IMR-90 (cell line): ENCODE measurements around the gene KY. TPM values are rescaled to one million over a fixed set of nuclear protein-coding genes. Genes with fewer than 3 reads are reported as not detected.

Experiments
- ATAC-seq: fragments of 200-7000 bp; cut with Tn5 transposase; 2 replicates; pipeline ENCODE4 v1.9.1; 2020; ENCODE audit warnings: low read depth, mild to moderate bottlenecking, moderate library complexity
- BruUV-seq: library from RNA; stranded (reverse); fragments of 400-500 nt; replicated peaks from 2 replicates; lab custom pipeline; 2021; lab: Mats Ljungman, UMichigan
- CTCF ChIA-PET: fragments of 300-600 bp; formaldehyde crosslinking; extraction: SDS; loops from one replicate; lab custom pipeline; 2021; ENCODE audit warnings: antibody characterized with exemption; lab: Yijun Ruan, JAX
- POLR2A ChIA-PET: fragments of 300-600 bp; sonication (Branson Sonifier 250); formaldehyde crosslinking; loops from one replicate; lab custom pipeline; 2022; ENCODE audit warnings: antibody characterized with exemption; ENCODE audit not compliant: unreplicated experiment; lab: Charles Lee
- DNase-seq: peaks from one replicate; pipeline ENCODE4 v3.0.0; 2013
- H2AFZ ChIP-seq: replicated peaks from 2 replicates; pipeline ENCODE3; 2013; ENCODE audit warnings: low read length, mild to moderate bottlenecking; ENCODE audit not compliant: poor library complexity
- H2AK5ac ChIP-seq: 2 replicates; pipeline ENCODE4 v1.6.1; 2013; ENCODE audit warnings: low read depth, low read length, inconsistent platforms
- H2AK9ac ChIP-seq: replicated peaks from 2 replicates; pipeline ENCODE3; 2013; ENCODE audit warnings: mild to moderate bottlenecking, low read depth, low read length, moderate library complexity; ENCODE audit not compliant: poor library complexity
- H2BK120ac ChIP-seq: 2 replicates; pipeline ENCODE4 v1.6.1; 2013; ENCODE audit warnings: low read depth, low read length, inconsistent platforms
- H2BK15ac ChIP-seq: 3 replicates; pipeline ENCODE4 v1.6.1; 2013; ENCODE audit warnings: low read depth, low read length, inconsistent platforms
- H2BK20ac ChIP-seq: 2 replicates; pipeline ENCODE4 v1.6.1; 2013; ENCODE audit warnings: low read depth, mild to moderate bottlenecking, inconsistent platforms, low read length, moderate library complexity
- H2BK5ac ChIP-seq: 2 replicates; pipeline ENCODE4 v1.6.1; 2013; ENCODE audit warnings: mild to moderate bottlenecking, low read depth, low read length, inconsistent platforms; ENCODE audit not compliant: poor library complexity, severe bottlenecking
- H3K14ac ChIP-seq: replicated peaks from 2 replicates; pipeline ENCODE4 v1.6.1; 2013; ENCODE audit warnings: low read depth, low read length, inconsistent platforms
- H3K18ac ChIP-seq: 2 replicates; pipeline ENCODE4 v1.6.1; 2013; ENCODE audit warnings: low read depth, low read length, control low read depth
- H3K23ac ChIP-seq: 2 replicates; pipeline ENCODE4 v1.6.1; 2013; ENCODE audit warnings: low read depth, low read length, inconsistent platforms
- H3K27ac ChIP-seq: 2 replicates; pipeline ENCODE4 v1.5.1; 2013; ENCODE audit warnings: mild to moderate bottlenecking, control low read depth, low read length; ENCODE audit not compliant: insufficient read depth
- H3K27me3 ChIP-seq: 2 replicates; pipeline ENCODE4 v1.6.1; 2013; ENCODE audit warnings: low read length; ENCODE audit not compliant: control insufficient read depth, insufficient read depth
- H3K36me3 ChIP-seq: 2 replicates; pipeline ENCODE4 v1.6.1; 2013; ENCODE audit warnings: low read length, mixed read lengths; ENCODE audit not compliant: control insufficient read depth, insufficient read depth
- H3K4ac ChIP-seq: 2 replicates; pipeline ENCODE4 v1.6.1; 2013; ENCODE audit warnings: low read depth, low read length, inconsistent platforms
- H3K4me1 ChIP-seq: 2 replicates; pipeline ENCODE4 v1.6.1; 2013; ENCODE audit warnings: low read length, mixed read lengths; ENCODE audit not compliant: control insufficient read depth, insufficient read depth
- H3K4me2 ChIP-seq: 2 replicates; pipeline ENCODE4 v1.6.1; 2013; ENCODE audit warnings: low read depth, mild to moderate bottlenecking, control low read depth, low read length, moderate library complexity
- H3K4me3 ChIP-seq: 2 replicates; pipeline ENCODE4 v1.5.1; 2013; ENCODE audit warnings: low read depth, mild to moderate bottlenecking, control low read depth, low read length, moderate library complexity; ENCODE audit not compliant: insufficient read depth
- H3K56ac ChIP-seq: 2 replicates; pipeline ENCODE4 v1.6.1; 2013; ENCODE audit warnings: low read length, inconsistent platforms; ENCODE audit not compliant: insufficient read depth; ENCODE audit errors: extremely low read depth
- H3K79me1 ChIP-seq, 2 experiments: 2 replicates each; pipeline ENCODE4 v1.6.1; 2013; ENCODE audit warnings: low read length in 2 of 2, inconsistent platforms in 1 of 2, low read depth in 1 of 2
- H3K9ac ChIP-seq: 2 replicates; pipeline ENCODE4 v1.6.1; 2013; ENCODE audit warnings: low read depth, low read length, control low read depth
- H3K9me1 ChIP-seq: 2 replicates; pipeline ENCODE4 v1.6.1; 2013; ENCODE audit warnings: low read length, inconsistent platforms; ENCODE audit not compliant: insufficient read depth
- H3K9me3 ChIP-seq: 2 replicates; pipeline ENCODE4 v1.6.1; 2013; ENCODE audit warnings: low read length; ENCODE audit not compliant: control insufficient read depth, insufficient read depth
- H4K20me1 ChIP-seq: 2 replicates; pipeline ENCODE4 v1.6.1; 2013; ENCODE audit warnings: low read length, inconsistent platforms; ENCODE audit not compliant: insufficient read depth
- H4K5ac ChIP-seq: 2 replicates; pipeline ENCODE4 v1.6.1; 2013; ENCODE audit warnings: mild to moderate bottlenecking, low read depth, low read length, control low read depth
- H4K8ac ChIP-seq, 2 experiments: 2 replicates each; pipeline ENCODE4 v1.6.1; 2013; ENCODE audit warnings: low read depth in 2 of 2, low read length in 2 of 2, control low read depth in 1 of 2, inconsistent platforms in 1 of 2
- H4K91ac ChIP-seq: 2 replicates; pipeline ENCODE4 v1.6.1; 2013; ENCODE audit warnings: low read depth, low read length, inconsistent platforms; ENCODE audit not compliant: insufficient read depth
- BHLHE40 ChIP-seq: fragments of 150-350 bp; IDR thresholded peaks from 2 replicates; pipeline ENCODE4 v1.6.1; 2016; ENCODE audit warnings: mild to moderate bottlenecking, low read depth, low read length
- CEBPB ChIP-seq: IDR thresholded peaks from 2 replicates; pipeline ENCODE4 v1.6.1; 2012; ENCODE audit warnings: low read depth, low read length, improper control_type of control experiment
- CHD1 ChIP-seq: IDR thresholded peaks from 2 replicates; pipeline ENCODE4 v1.6.1; 2012; ENCODE audit warnings: low read depth, low read length, improper control_type of control experiment
- FOS ChIP-seq: fragments of 150-350 bp; IDR thresholded peaks from 2 replicates; pipeline ENCODE4 v1.6.1; 2016; ENCODE audit warnings: low read depth, low read length
- MAFK ChIP-seq: IDR thresholded peaks from 2 replicates; pipeline ENCODE4 v1.6.1; 2012; ENCODE audit warnings: low read depth, low read length, improper control_type of control experiment
- MAZ ChIP-seq: IDR thresholded peaks from 2 replicates; pipeline ENCODE4 v1.6.1; 2012; ENCODE audit warnings: low read depth, mild to moderate bottlenecking, low read length, improper control_type of control experiment, moderate library complexity, borderline replicate concordance
- MXI1 ChIP-seq: IDR thresholded peaks from 2 replicates; pipeline ENCODE4 v1.6.1; 2012; ENCODE audit warnings: low read depth, mild to moderate bottlenecking, low read length, moderate library complexity, borderline replicate concordance
- NFE2L2 ChIP-seq: fragments of 150-350 bp; IDR thresholded peaks from 2 replicates; pipeline ENCODE4 v1.6.1; 2016; ENCODE audit warnings: low read depth, mild to moderate bottlenecking, low read length
- POLR2A ChIP-seq: IDR thresholded peaks from 2 replicates; pipeline ENCODE4 v1.6.1; 2012; ENCODE audit warnings: mild to moderate bottlenecking, low read depth, low read length
- RAD21 ChIP-seq: IDR thresholded peaks from 2 replicates; pipeline ENCODE4 v1.6.1; 2012; ENCODE audit warnings: low read length, improper control_type of control experiment
- RCOR1 ChIP-seq: IDR thresholded peaks from 2 replicates; pipeline ENCODE4 v1.6.1; 2012; ENCODE audit warnings: mild to moderate bottlenecking, low read length, improper control_type of control experiment; ENCODE audit not compliant: insufficient replicate concordance
- RFX5 ChIP-seq: IDR thresholded peaks from 2 replicates; pipeline ENCODE4 v1.8.0; 2012; ENCODE audit warnings: low read depth, mild to moderate bottlenecking, low read length, moderate library complexity
- SMC3 ChIP-seq: fragments of 150-350 bp; IDR thresholded peaks from 2 replicates; pipeline ENCODE4 v1.6.1; 2016; ENCODE audit warnings: low read depth, mild to moderate bottlenecking, antibody characterized with exemption, low read length, moderate library complexity
- WGBS, 2 experiments: methylation state at CpG; one replicate each; pipeline versions ENCODE4 v1.1.5 to v1.1.7; 2013; ENCODE audit warnings: missing lambda C conversion rate in 2 of 2; ENCODE audit not compliant: insufficient read length in 1 of 2; ENCODE audit errors: extremely low coverage in 2 of 2; 5-methylcytosine and 5-hydroxymethylcytosine counted together
- dilution Hi-C: fragments of 300-500 bp; cut with HindIII; formaldehyde crosslinking; loops from one replicate; pipeline ENCODE4 v1.14.3; 2018; ENCODE audit warnings: low sequenced_read_pairs; ENCODE audit not compliant: unreplicated experiment
- in situ Hi-C: fragments of 300-500 bp; cut with MboI; formaldehyde crosslinking; loops from 3 replicates; pipeline ENCODE4 v1.14.3; 2019; ENCODE audit warnings: low sequenced_read_pairs, inconsistent platforms, mixed read lengths
- intact Hi-C: fragments of 100-400 bp; cut with micrococcal nuclease; formaldehyde crosslinking; loops from 2 replicates; pipeline ENCODE4 v1.10.0; 2022
- polyA plus RNA-seq, 3 experiments: library from polyadenylated mRNA; depleted of rRNA; stranded (reverse); fragments of >200 nt; gene quantifications; 2 replicates each; pipeline ENCODE4 v1.2.3, GENCODE V29; 2012; ENCODE audit warnings: low replicate concordance in 1 of 3
- total RNA-seq: library from RNA; depleted of rRNA; stranded (reverse); fragments of >200 nt; gene quantifications from 2 replicates; pipeline ENCODE4 v1.2.3, GENCODE V29; 2012
- TF ChIP-seq, protein P1 (sequence below): fragments of 150-350 bp; IDR thresholded peaks from 2 replicates; pipeline ENCODE4 v1.6.1; 2017; ENCODE audit warnings: mild to moderate bottlenecking, antibody characterized with exemption, low read length, low read depth
- TF ChIP-seq, protein P2 (sequence below): conservative IDR thresholded peaks from 2 replicates; pipeline ENCODE4 v1.5.1; 2012; ENCODE audit warnings: mild to moderate bottlenecking, low read depth, low read length, improper control_type of control experiment
- TF ChIP-seq, protein P3 (sequence below): fragments of 150-350 bp; IDR thresholded peaks from 2 replicates; pipeline ENCODE4 v1.6.1; 2016; ENCODE audit warnings: low read depth, mild to moderate bottlenecking, low read length, moderate library complexity, borderline replicate concordance

The KY gene
- total and polyA plus RNA-seq, 2 of the 4 experiments (the other 2 are of a cell fraction): under 0.01 to 0.09 TPM

DNA sequence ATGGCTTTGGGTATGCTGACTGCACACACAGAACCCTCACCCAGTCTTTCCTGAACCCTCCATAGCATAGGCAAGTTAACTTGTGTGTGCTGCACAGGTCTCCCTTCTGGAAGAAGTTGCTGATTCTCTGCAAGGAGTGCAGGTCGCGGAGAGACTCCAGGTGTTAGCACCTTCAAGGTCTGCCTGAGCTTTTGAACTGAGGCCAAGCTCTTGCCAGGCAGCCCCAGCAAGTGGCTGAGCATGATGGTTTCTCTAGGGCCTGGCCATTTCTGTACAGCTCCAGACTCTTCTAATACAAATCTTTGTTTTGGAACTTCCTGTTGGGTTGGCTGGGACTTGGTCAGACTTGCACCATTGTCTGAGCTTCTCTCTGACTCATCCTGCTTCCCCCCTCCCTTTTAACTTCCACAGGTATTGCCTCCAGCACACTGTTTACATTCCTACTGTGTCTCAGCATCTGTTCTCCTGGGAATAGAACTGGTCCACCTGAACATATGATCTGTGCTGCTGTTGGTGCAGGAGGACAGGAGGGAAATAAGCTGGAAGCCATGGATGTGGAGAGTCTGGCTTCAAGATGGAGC, 53.3 kb downstream of the KY start:
- no peak overlapping the region for H2AFZ ChIP-seq
- H3K4me1 ChIP-seq: peaks cover 3% of the 10 kb centered on the region; the same call in 1 of the 2 replicates
- H3K56ac ChIP-seq: no peak overlapping the region
- H3K27me3 ChIP-seq: peaks cover 14% of the 10 kb centered on the region
- H3K4me3 ChIP-seq: no peak overlapping the region
- H2BK20ac ChIP-seq: no peak overlapping the region
- no peak overlapping the region for H2AK9ac ChIP-seq
- H4K5ac ChIP-seq: no peak overlapping the region
- no peak overlapping the region for H3K9ac ChIP-seq
- no peaks in the 10 kb centered on the region for H3K36me3 ChIP-seq
- H2BK120ac ChIP-seq: no peak overlapping the region
- DNase-seq (no peak), ATAC-seq (no peak)
- peaks cover 3% of the 10 kb centered on the region; the same call in 1 of the 2 replicates for H3K9me1 ChIP-seq
- BruUV-seq: no TSS peak
- dilution Hi-C loops: no loop called here
- no peaks in the 10 kb centered on the region for H3K9me3 ChIP-seq
- no peak overlapping the region for H2AK5ac ChIP-seq
- H3K4me2 ChIP-seq: no peak overlapping the region
- H3K14ac ChIP-seq: no peak overlapping the region
- ChIA-PET CTCF (interaction anchor here (0.6 kb wide), 1 partner anchor 43 kb away, joined by 3 read pairs; no protein-coding TSS in a partner anchor), POLR2A (no interaction called here)
- 50% methylated on average over 2 of the region's 2 CpGs; no CpG with 5 or more reads in 1 of the 2 experiments for WGBS, 2 experiments
- no peak overlapping the region for H4K91ac ChIP-seq
- TF ChIP-seq, protein P1, sequence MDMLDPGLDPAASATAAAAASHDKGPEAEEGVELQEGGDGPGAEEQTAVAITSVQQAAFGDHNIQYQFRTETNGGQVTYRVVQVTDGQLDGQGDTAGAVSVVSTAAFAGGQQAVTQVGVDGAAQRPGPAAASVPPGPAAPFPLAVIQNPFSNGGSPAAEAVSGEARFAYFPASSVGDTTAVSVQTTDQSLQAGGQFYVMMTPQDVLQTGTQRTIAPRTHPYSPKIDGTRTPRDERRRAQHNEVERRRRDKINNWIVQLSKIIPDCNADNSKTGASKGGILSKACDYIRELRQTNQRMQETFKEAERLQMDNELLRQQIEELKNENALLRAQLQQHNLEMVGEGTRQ: no peak
- TF ChIP-seq MXI1: no peak
- TF ChIP-seq MAZ: no peak
- no peak for TF ChIP-seq CHD1
- no peak for TF ChIP-seq CEBPB
- TF ChIP-seq RFX5: no peak
- TF ChIP-seq POLR2A: no peak
- no peak for TF ChIP-seq RCOR1
- no peak for TF ChIP-seq MAFK
- TF ChIP-seq, protein P2, sequence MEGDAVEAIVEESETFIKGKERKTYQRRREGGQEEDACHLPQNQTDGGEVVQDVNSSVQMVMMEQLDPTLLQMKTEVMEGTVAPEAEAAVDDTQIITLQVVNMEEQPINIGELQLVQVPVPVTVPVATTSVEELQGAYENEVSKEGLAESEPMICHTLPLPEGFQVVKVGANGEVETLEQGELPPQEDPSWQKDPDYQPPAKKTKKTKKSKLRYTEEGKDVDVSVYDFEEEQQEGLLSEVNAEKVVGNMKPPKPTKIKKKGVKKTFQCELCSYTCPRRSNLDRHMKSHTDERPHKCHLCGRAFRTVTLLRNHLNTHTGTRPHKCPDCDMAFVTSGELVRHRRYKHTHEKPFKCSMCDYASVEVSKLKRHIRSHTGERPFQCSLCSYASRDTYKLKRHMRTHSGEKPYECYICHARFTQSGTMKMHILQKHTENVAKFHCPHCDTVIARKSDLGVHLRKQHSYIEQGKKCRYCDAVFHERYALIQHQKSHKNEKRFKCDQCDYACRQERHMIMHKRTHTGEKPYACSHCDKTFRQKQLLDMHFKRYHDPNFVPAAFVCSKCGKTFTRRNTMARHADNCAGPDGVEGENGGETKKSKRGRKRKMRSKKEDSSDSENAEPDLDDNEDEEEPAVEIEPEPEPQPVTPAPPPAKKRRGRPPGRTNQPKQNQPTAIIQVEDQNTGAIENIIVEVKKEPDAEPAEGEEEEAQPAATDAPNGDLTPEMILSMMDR: no peak
- TF ChIP-seq, protein P3, sequence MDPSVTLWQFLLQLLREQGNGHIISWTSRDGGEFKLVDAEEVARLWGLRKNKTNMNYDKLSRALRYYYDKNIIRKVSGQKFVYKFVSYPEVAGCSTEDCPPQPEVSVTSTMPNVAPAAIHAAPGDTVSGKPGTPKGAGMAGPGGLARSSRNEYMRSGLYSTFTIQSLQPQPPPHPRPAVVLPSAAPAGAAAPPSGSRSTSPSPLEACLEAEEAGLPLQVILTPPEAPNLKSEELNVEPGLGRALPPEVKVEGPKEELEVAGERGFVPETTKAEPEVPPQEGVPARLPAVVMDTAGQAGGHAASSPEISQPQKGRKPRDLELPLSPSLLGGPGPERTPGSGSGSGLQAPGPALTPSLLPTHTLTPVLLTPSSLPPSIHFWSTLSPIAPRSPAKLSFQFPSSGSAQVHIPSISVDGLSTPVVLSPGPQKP: no peak
- no peak for TF ChIP-seq FOS
- TF ChIP-seq RAD21: no peak
- TF ChIP-seq BHLHE40: no peak
- TF ChIP-seq NFE2L2: no peak
- TF ChIP-seq SMC3: no peak
- H2BK15ac ChIP-seq: no peak overlapping the region
- H3K23ac ChIP-seq: no peak overlapping the region
- H3K79me1 ChIP-seq: no peaks in the 10 kb centered on the region
- no peak overlapping the region for H3K18ac ChIP-seq
- no peak overlapping the region for H3K4ac ChIP-seq
- no peak overlapping the region for H3K27ac ChIP-seq
- in situ Hi-C loops: no loop called here
- intact Hi-C loops: no loop called here
- H4K20me1 ChIP-seq: no peaks in the 10 kb centered on the region
- no peak overlapping the region for H2BK5ac ChIP-seq
- H4K8ac ChIP-seq: no peak overlapping the region
